Ascending aorta (tissue), 2 donors: ENCODE data around the gene GK2. TPM values are rescaled to one million over a fixed set of nuclear protein-coding genes. Genes with fewer than 3 reads are reported as not detected.

Experiments used
- DNase-seq, 2 donors: peaks; one replicate each; pipeline ENCODE4 v3.0.0-alpha.2; 2019; ENCODE audit warnings: low spot score in 2 of 2
- H3K27ac ChIP-seq, 2 donors: fragments of 200-600 bp; sonication (generic); one replicate each; pipeline ENCODE4 v1.5.1; 2016 to 2017; ENCODE audit warnings: mild to moderate bottlenecking in 1 of 2
- H3K27me3 ChIP-seq: fragments of 200-600 bp; sonication (generic); one replicate; pipeline ENCODE4 v1.5.1; 2017
- H3K36me3 ChIP-seq, 2 donors: fragments of 200-600 bp; sonication (generic); one replicate each; pipeline ENCODE4 v1.5.1; 2016
- H3K4me1 ChIP-seq, 2 donors: fragments of 200-600 bp; sonication (generic); one replicate each; pipeline ENCODE4 v1.5.1; 2016 to 2017; ENCODE audit warnings: mild to moderate bottlenecking in 1 of 2
- H3K4me3 ChIP-seq, 2 donors: fragments of 200-600 bp; sonication (generic); one replicate each; pipeline ENCODE4 v1.5.1; 2016 to 2017; ENCODE audit warnings: mild to moderate bottlenecking in 1 of 2
- H3K9me3 ChIP-seq, 2 donors: fragments of 200-600 bp; sonication (generic); one replicate each; pipeline ENCODE4 v1.5.1; 2016
- intact Hi-C: fragments of 100-400 bp; cut with DNase I; formaldehyde crosslinking; loops from one replicate; pipeline ENCODE4 v1.15.1; 2023
- total RNA-seq: library from RNA; depleted of rRNA; stranded (reverse); fragments of >200 nt; gene quantifications from one replicate; pipeline ENCODE4 v1.1.0, GENCODE V29; 2016
- TF ChIP-seq, protein P1 (sequence below), 3 experiments: fragments of 200-600 bp in 2 of 3; fragments of 450-650 bp in 1 of 3; sonication (generic) in 2 of 3; IDR thresholded peaks; one replicate each; pipeline ENCODE4 v1.5.1; 2016 to 2019; ENCODE audit warnings: antibody characterized with exemption in 3 of 3, mild to moderate bottlenecking in 1 of 3, moderate library complexity in 1 of 3

Gene GK2
- total RNA-seq, 1 donor from 2014 or later: not detected

DNA sequence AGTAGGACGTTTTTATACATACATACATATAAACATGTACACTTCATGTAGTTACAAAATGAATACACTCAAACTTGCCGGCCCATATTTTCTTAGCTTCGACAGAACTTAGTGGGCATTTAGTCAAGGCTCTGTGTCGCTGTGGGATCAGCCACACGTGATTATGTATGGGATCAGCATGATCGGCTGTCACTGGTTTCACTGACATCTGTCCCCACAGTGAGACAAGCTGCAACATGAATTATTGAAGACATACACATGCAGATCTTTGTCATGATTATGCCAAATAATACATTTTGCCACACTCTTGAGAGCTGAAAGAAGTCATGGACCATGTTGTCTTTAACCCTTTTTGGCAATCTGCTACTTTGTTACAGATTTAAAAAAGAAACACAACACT lies 44.0 kb downstream of the GK2 start:
- TF ChIP-seq, protein P1, sequence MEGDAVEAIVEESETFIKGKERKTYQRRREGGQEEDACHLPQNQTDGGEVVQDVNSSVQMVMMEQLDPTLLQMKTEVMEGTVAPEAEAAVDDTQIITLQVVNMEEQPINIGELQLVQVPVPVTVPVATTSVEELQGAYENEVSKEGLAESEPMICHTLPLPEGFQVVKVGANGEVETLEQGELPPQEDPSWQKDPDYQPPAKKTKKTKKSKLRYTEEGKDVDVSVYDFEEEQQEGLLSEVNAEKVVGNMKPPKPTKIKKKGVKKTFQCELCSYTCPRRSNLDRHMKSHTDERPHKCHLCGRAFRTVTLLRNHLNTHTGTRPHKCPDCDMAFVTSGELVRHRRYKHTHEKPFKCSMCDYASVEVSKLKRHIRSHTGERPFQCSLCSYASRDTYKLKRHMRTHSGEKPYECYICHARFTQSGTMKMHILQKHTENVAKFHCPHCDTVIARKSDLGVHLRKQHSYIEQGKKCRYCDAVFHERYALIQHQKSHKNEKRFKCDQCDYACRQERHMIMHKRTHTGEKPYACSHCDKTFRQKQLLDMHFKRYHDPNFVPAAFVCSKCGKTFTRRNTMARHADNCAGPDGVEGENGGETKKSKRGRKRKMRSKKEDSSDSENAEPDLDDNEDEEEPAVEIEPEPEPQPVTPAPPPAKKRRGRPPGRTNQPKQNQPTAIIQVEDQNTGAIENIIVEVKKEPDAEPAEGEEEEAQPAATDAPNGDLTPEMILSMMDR (IDR thresholded peaks at IDR 0.05): no peak
- no peaks in the 10 kb centered on the region for H3K9me3 ChIP-seq
- no peaks in the 10 kb centered on the region for H3K27me3 ChIP-seq
- DNase-seq: no peak
- no peaks in the 10 kb centered on the region for H3K4me1 ChIP-seq
- H3K36me3 ChIP-seq: no peaks in the 10 kb centered on the region
- no peak overlapping the region for H3K4me3 ChIP-seq
- H3K27ac ChIP-seq: no peak overlapping the region
- intact Hi-C loops: no loop called here

DNA sequence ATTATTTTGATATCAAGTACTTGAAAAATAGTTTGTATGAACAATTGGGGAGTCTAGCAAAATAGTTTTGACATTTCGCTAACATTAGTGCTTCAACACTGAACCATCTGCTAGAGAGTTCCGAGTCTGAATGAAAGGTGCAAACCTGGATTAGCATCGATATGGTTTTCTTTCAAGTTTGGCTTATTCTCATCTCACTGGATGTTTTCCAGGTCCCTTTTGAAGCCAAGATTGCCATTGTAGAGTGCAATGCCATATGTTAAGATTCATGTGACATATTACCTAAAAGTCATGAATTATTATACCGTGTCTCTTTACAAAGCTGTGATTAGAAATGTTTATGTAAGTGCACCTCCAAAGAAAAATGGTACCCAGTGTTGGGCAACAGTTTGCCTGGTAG lies 45.4 kb downstream of the GK2 start:
- Histone ChIP-seq H3K27ac (no peak overlapping the region), H3K36me3 (no peaks in the 10 kb centered on the region), H3K4me1 (no peaks in the 10 kb centered on the region), H3K4me3 (no peak overlapping the region), H3K9me3 (no peaks in the 10 kb centered on the region), H3K27me3 (no peaks in the 10 kb centered on the region)
- no peak for DNase-seq
- intact Hi-C loops: no loop called here
- TF ChIP-seq, protein P1 (IDR thresholded peaks at IDR 0.05): no peak

DNA sequence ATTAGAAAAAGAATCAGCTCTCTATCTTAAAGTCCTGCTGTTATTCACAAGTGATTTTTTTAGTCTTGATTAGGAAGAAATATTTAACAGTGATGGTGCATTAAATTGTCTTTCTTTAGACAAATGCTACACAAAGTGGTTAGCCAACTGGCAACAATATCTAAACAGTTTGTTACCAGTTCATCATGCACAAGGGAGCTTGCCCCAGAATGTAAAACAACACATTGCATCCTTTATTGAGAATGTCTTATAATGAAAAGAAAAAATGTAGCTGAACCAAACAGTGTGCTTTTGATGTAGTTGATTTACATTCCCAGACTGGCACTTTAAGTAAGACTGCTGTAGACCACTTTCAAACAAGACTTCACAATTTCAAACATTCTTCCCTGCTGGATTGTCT lies 48.0 kb downstream of the GK2 start:
- no peaks in the 10 kb centered on the region for H3K36me3 ChIP-seq
- H3K27ac ChIP-seq: no peak overlapping the region
- H3K4me3 ChIP-seq: no peak overlapping the region
- H3K9me3 ChIP-seq: no peaks in the 10 kb centered on the region
- DNase-seq: no peak
- H3K27me3 ChIP-seq: no peaks in the 10 kb centered on the region
- no peaks in the 10 kb centered on the region for H3K4me1 ChIP-seq
- TF ChIP-seq, protein P1 (IDR thresholded peaks at IDR 0.05): no peak
- intact Hi-C loops: no loop called here

DNA sequence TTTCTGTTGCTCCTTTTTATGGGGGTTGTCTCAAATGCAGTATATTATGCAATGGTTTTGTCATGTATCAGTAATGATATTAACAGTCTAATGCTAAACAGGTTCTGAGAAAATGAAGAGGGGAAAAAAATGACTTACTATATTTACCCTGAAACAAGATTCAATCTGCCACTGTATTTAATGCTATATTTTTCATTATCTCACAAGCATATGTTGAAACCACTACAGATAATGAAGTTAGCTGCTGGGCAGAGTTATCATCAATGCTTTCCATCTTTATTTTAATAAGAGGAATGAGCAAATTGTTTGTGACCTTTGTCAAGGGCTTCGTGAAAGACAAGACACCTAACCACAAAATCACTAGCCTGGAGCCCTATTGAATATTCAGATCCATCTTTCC lies 49.6 kb downstream of the GK2 start:
- H3K4me3 ChIP-seq: no peak overlapping the region
- H3K36me3 ChIP-seq: no peaks in the 10 kb centered on the region
- TF ChIP-seq, protein P1 (IDR thresholded peaks at IDR 0.05): no peak
- no peaks in the 10 kb centered on the region for H3K4me1 ChIP-seq
- H3K9me3 ChIP-seq: no peaks in the 10 kb centered on the region
- intact Hi-C loops: no loop called here
- no peaks in the 10 kb centered on the region for H3K27me3 ChIP-seq
- no peak for DNase-seq
- no peak overlapping the region for H3K27ac ChIP-seq

DNA sequence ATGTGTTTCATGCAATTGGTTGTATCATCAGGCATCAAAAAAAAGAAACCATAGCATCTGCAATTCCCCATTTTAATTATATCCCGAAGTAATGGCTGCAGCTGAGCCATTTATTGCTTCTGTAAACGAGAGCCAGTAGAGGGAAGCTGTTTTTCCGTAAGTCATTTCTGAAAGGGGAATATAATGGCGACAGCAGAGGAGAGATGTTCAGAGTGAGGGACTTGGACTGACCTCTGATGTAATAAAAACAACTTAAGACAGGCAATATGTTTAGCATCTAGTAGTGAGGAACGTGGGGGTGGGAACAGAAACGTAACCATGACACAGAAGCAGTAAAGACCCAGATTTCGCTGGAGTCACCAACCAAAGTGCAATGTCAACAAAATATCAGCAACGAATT lies 50.7 kb downstream of the GK2 start:
- TF ChIP-seq, protein P1 (IDR thresholded peaks at IDR 0.05): no peak
- no peaks in the 10 kb centered on the region for H3K9me3 ChIP-seq
- no peaks in the 10 kb centered on the region for H3K4me1 ChIP-seq
- no peak overlapping the region for H3K4me3 ChIP-seq
- H3K36me3 ChIP-seq: no peaks in the 10 kb centered on the region
- no peaks in the 10 kb centered on the region for H3K27me3 ChIP-seq
- H3K27ac ChIP-seq: no peak overlapping the region
- no peak for DNase-seq
- intact Hi-C loops: no loop called here

Other genes starting within 250 kb of the GK2 start
- gene NAA11, start 82.2 kb downstream of the GK2 start, total RNA-seq: not detected